Colon (tissue), 2 donors: ENCODE measurements around the gene CD7.

Source experiments
- FAIRE-seq: peaks from 2 replicates; lab custom pipeline; 2012; peaks lifted over from hg19 to GRCh38; lab: Jason Lieb, UNC
- donor health status: control.
- donor health status: control.

CD7 gene

DNA sequence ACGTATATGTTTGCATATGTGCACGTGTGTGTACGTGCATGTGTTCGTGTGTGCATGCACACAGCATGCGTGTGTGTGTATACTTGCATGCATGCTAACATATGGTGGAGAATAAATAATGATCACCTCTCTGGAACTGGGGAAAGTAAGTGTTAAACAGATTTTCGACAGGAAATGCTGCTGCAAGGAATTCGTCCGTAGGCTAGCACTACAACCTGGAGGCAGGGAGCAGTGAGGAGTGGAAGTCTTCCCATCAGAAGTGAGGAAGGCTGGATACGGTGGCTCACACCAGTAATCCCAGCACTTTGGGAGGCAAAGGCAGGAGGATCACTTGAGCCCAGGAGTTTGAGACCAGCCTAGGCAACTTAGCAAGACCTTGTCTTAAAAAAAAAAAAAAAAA lies 39.1 kb downstream of the CD7 start:
- FAIRE-seq, result no peak

DNA sequence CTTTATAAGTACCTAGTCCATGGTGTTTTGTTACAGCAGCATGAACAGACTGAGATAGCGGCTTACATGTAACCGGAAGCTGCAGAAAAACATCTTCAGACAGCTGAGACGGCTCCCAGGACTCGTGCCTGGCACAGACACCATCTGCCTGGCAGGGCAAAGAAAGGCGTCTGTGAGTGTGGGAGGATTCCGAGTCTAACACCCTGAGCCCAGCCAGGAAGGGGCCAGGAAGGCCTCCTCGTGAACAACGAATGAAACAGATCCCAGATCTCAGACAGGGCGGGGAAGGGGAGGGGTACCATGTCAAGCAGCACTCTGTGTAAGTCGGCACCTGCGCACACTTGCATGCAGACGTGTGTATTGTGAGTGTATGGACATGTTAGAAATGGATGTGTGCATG lies 39.6 kb downstream of the CD7 start:
- no peak for FAIRE-seq

DNA sequence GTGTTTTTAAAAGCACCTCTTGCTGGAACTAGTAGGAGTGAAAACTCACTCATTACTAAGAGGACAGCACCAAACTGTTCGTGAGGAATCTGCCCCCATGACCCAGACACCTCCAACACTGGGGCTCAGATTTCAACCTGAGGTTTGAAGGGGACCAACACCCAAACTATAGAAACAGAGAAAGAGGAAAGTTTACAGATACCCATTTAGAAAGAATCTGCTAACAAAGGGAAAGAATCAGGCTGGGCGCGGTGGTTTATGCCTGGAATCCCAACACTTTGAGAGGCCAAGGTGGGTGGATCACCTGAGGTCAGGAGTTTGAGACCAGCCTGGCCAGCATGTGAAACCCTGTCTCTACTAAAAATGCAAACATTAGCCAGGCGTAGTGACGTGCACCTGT lies 40.5 kb downstream of the CD7 start:
- no peak for FAIRE-seq

DNA sequence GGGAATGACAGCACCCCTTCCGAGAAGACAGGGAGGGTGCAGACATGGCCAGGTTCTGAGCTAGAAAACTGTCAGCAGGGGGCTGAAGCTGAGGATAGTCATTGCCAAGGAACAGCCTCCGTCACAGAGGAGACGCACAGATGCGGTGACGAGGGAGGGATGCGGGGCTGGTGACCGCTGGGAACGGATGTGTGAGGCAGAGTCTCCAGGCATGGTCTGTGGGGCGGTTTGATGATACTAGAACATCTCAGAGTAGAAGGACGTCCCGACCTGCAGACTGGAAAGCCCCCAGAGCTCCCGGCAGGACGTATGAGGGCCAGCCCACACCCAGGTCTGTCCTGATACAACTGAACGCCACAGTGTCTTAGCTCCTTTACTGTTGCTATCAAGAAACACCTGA lies 42.1 kb downstream of the CD7 start:
- FAIRE-seq, result no peak

DNA sequence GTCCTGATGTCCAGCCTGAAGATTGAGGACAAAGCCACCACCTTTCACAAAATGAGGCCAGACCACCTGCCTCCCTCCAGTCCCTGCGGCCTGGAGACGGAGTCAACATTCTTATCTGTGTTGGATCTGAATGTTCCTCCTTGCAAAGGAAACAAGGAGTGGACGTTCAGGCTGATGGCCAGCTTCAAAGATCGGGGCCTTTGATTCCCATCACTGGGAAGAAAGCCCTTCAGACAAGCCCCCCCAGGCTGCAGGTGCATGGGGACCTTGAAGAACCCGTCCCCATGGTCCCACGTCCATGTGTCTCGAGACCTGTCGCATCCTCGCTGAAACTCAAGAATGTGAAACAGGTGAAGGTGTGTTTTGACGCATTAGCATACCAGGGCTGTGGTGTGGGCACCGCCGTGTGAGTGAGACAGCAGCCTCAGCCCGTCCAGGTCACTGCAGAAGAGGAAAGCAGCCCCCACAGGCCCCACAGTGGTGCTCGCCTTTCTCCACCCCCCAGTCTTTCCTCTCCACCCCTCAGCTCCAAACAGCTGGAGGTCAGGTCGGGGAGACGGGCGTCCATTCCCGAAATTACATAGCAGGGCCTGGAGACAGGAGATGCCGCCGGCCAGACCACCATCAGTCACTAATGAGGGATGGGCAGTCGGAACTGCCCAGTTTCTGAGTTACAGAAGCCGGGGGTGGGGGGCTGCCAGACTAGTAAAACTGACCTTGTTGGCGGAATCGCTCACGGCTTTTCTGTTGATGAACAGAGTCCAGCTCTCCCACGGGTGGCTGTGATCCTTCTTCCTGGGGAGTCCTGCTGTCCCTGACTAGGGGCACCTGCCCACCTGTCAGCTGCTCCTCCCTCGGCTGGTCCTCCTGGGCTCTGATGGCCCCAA lies 43.0 kb downstream of the CD7 start:
- no peak for FAIRE-seq

DNA sequence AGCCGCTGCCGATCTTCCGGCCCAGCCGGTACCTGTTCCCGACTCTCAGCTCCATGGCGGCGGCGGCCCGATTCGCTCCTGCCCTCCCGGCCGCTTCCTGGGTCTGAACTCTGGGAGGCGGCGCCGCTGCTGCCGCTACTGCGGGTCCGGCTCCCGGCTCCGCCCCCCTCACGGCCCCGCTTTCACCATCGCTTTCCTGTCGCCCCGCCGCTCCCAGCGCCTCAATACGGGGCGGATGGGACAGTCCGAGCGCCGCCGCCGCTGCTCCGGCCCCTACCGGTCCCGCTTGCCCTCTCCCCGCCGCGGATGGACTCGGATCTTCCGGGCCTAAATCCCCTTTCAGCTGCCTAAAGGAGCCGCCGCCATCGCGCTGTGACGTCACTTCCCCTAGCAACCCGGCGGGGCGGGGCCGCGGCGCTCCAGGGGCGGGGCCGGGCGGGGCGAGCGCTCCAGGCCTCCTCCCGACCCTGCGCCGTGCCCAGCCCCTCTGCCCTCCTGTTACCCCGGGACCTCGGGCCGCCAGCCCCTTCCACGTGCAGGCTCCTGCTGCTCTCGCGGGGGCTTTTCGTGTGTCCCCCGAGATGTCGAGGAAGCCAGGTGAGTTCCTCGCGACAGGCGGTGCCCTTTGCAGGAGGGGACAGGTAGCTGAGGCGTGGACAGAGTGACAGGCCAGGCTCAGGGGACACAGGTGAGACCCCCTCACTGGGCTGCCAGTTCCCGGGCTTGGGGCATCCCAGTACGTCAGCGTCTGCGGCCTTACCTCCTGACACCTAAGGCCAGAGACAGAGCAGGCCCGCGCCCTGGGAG lies 43.9 kb downstream of the CD7 start, which contains the start of gene CSNK1D:
CSNK1D (minus strand) TSS at position 374 of the 807 bp plus-strand sequence; CDS start at position 55, 319 bp downstream.
- no peak for FAIRE-seq

DNA sequence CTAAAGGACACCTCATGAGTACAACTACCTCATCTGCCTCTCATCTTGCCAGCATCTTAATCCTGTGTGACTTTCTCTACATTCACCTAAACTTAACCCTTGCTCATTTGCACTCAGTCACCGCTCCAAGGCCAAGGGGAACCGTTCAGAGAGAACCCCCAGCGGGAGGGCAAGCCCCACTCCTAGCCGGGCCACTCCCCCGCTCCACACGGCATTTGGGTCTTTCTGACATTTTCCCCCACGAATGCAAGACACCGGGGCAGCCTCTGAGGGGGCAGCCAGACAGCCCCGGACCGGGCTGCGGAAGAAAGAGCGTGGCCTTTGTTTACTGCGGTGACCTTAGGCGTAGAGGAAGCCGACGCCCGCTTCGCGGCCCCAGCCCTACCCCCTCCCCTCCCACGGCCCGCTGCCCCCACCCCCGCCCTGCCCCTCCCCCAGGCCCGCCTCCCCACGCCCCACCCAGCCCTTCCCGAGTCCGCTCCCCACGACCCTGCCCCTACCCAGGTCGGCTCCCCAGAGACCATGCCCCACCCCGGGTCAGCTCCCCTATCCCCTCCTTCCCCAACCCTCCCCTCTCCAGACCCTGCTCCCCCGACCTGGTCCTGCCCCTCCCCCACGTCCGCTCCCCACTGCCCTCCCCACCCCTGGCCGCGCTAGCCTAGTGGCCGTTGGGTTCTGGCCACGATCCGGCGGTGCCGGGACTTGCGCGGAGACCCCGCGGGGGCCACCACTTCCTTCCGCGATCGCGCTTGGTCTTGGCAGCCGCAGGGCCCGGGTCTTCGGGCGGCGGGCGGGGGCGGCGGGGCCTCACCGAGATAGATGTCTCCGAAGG lies 44.7 kb downstream of the CD7 start:
- FAIRE-seq, result no peak

DNA sequence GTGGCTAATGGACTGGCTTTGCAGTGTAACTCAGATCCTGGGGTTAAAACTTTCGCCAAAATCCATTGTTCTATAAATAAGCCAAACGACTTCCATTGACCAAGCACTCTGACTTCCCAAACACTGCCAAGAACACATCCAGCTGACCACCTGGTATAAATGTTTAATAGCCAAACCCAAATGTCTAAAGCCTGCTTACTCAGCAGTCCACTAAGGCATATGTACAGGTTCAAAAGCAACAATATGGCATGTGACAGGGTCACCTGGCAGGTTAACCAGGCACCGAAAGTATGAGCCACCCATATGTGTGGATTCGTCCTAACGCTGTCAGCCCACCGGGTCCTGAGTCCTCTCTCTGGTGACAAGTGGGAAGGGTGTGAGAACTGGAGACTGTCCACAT lies 46.0 kb downstream of the CD7 start:
- no peak for FAIRE-seq

DNA sequence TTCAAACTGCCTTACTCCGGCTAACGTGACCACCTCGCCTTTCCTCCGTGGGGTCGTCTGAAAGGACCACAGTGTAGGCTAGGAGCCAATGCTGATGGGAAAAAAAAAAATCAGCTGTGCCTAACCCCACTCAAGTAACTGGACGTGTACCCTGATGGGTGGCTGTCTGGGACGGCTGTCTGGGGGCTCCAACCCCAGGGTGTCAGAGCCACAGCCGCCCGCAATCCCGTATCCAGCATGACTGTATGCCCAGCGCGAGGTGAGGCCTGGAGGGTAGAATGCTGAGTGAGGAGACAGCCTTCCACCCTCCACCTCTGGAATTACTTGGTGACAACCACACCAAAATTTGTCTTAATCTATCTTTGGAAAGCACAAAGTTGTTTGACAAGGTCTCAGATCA lies 46.8 kb downstream of the CD7 start:
- FAIRE-seq, result no peak

DNA sequence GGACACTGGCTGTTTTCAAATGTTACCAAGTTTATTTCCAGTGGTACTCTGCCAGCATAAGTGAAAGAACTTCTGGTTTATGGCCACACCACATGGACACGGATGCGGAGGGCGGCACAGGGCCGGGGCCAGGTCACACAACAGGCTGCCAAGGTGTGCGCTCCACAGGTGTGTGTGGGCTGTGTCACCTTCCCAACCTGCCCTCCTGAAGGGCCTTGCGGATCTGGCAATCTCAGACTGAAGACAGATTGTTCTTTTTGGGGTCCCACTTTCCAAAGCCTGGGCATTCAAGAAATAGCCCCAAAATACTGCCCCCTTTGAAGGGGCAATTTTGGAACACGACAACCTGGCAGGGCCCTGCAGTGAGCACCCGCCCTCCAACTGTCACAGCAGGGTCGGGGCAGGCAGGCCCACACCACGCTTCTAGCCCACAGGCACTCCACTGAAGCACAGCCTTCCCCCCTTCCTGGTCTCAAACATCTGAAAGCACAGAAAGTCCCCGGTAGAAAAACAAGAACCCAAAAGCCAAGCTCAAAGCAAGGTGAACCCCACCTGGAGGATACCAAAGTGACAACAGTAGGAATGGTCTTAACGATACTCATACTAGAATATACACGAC lies 47.4 kb downstream of the CD7 start:
- FAIRE-seq, result no peak

DNA sequence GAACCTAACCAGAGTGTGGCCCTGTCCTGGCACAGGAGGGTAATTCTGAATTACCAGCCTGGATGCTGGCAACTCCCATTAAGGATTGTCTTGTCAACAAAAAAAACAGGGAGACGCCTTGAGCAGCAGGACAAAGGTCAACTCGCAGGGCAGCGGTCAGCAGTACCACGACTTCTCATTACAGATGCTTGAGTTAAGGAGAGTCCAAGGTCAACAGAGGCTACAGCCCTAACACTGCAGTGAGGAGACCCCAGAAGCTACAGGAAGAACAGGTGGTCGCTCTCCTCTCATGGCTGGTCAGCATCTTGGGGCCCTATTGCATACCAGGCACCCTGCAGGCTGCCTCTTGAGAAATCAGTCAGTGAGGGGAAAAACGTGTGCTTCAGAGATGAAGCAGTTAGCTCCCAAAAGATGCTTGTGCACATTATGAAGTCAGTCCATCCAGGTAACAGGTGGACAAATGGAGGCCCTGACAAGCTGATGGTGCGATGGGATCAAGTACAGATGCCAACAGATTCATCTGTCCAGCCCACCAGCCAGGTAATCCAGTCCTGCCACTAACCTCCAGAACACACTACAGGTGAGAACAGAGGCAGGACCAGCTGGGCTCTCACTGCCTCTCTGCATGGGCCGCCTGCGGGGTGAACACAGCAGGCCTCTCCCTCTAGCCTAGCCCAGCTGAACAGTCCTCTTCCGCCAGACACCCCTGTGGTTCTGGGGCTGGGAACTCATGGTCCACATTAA lies 48.1 kb downstream of the CD7 start:
- FAIRE-seq, result no peak

DNA sequence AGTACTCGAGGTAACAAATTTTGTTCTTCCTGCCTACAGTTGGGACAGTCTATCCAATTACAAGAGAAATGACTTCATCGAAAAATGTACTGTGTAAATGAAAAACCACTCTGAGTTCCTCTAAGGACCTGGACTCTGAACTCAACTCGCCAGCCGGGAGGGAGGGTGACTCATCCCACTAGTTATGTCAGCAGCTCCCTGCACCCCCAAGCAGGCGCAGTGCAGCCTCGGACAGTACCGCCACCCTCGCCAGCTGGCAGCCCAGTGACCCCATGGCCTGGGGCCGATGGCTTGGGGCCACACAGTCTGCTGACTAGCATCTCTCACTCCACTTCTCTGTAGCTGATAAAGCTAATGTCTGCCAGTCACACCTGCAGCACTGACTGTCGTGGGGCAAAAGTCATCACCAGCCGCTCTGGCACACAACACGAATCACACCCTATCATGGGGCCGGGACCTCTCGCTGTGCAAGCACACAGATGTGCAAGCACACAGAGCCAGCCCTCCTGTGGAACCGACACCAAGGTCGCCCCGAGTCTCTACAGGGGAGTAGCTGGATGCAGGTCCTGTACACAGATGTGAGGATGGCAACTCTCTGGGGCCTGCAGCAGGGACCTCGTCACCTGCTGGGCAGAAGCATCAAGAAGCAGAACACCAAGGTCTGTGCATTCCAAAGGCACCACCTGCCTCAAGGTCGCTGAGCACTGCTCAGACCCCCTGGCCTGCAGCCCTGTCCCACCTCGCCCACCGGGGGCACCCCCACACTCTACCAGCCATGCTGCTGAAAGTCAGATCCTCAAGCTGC lies 49.6 kb downstream of the CD7 start:
- no peak for FAIRE-seq

DNA sequence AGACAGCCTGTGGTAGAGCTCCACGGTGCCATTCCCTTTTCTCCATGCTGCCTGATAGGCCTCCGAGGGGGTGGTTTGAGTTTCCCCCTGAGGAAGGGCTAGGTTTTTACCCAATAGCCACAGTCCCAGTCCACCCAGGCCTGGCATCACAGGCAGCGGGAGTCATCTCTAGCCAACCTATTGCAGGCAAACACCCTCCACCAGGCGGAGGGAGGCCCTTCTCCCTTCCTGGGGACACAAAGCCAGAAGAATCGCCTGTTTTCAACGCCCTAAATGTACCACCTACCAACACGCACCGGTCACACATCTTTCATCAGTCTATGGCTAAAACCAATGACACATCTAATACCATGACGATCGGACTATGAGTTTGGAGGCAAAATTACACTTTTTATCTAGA lies 51.3 kb downstream of the CD7 start:
- FAIRE-seq, result no peak
